Measurements from ENCODE around the gene NPAS3.
A peak's percentile ranks its signal among the peaks of the same experiment; 100 is the strongest.

The NPAS3 gene

DNA sequence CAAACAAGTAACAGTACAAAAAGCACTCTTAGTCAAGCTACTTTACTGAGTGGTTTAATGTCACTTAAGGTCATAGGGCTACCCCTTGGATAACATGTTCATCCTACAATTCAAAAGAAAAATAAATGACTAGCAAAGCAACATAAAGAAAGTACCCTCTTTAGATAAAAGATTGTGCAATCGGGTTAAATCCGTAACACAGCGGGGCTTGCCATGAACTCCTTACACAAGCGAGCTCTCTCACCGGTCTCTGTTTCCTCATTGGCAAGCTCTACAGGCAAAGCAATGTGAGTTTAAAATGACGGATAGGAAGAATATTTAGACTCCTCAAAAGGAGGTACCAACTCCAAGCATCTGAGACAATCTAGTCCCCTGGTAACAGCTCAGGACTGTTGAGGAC is 871.6 kb downstream of the NPAS3 start:
- peak in 2 of 3 donors; percentile 6 to 7 for DNase-seq

DNA sequence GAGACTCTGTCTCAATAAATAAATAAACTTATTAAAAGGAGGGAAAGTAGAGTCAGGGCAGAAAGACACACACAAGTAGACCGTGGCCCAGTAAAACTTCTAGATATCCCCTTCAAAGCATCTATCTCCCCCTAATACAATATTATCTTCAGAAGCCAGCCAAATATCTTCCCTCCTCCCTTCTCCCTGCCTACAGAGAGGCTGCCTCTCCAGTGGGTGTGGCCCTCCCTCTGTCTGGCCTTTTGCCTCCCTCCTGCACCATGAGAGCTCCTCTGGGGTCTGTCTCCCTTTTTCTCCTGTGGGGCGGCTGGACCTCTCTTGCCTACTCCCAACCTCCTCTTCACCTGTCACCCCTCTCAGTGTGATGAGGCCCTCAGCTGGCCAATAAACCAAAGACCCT is 873.0 kb downstream of the NPAS3 start:
- no peak for DNase-seq

DNA sequence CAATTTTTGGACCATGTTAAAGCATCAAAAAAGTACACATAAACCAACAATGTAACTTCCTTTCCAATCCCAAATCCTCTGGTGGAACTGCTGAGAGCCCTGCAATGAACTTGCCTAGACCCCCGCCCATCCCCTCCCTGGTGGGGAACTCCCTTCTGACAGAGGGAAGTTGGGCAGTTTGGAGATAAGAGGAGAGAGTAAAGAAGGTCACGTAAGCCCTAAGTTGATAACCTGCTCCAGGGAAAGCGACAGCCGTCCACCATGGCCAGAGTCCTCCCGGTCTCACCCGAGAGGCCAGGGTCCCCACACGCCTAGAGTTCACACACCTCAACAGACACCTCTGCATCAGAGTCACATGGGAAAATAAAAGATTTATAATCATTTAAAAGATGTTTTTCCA is 873.5 kb downstream of the NPAS3 start:
- no peak for DNase-seq

DNA sequence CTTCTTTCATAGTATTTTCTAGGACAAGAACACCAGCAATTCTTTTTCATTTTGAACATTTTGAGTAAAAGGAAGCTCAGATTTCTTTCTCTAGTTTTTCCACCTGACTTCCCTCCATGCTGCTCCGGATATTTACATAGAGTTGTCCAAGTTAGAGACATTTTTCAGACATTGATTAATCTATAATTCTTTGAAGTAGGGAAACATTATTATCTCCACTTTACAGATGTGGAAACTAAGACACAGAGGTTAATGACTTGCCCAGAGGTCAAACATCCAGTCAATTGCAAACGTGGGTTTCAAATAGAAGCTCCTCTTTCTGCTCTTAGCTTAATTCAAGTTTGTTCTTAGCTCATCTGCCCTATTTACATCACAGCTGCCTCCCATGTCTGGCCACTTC is 873.9 kb downstream of the NPAS3 start:
- DNase-seq = no peak

DNA sequence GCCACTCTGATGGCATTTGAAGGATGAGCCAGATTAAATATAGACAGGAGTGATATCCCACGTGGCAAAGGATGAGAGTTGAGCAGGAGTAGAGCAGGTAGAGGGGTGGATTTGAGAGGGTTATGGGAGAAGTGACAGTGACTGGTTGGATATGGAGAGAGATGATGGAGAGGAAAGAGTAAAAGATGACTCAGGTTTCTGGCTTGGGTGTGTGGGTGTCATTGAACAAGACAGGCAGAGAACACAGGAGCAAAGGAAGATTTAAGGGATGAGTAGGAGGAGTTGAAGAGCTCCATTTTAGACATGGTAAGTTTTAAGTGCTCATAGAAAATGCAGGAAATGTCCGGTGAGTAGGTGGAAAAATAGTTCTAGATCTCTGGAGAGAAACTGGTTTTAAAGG is 875.3 kb downstream of the NPAS3 start:
- no peak for DNase-seq

DNA sequence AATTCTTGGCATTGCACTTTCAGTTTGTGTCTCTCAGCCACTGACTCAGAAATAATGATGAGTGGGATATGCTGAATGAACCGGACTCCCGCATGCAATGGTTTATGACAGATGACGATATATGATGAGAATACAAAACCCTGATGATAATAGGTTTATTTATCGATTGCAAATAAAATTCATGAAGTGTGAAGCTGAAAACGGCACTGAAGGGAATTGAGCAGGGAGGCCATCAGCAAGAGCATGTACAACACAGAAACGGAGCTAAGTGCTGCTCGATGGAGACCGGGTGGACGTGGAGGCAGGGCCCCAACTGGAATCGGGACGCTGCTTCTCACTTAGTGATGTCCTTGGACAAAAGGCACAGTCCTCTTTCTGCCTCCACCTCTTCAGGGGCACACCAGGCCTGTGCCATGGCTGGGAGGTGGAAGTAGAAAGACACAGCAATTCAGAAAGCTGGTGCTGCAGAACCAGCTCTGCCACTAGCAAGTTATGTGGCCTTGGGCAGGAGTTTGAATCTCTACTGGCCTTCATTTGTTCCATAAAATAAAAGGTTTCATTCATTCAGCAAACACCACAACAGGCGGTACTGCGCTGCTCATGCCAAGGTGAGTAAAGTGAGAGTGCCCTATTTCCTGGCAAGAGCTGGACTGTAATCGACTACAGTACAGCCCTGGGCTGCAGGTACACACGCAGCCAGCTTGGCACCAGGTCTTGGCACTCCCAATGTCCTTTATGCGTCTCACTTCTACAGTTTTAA is 895.2 kb downstream of the NPAS3 start:
- DNase-seq = no peak

DNA sequence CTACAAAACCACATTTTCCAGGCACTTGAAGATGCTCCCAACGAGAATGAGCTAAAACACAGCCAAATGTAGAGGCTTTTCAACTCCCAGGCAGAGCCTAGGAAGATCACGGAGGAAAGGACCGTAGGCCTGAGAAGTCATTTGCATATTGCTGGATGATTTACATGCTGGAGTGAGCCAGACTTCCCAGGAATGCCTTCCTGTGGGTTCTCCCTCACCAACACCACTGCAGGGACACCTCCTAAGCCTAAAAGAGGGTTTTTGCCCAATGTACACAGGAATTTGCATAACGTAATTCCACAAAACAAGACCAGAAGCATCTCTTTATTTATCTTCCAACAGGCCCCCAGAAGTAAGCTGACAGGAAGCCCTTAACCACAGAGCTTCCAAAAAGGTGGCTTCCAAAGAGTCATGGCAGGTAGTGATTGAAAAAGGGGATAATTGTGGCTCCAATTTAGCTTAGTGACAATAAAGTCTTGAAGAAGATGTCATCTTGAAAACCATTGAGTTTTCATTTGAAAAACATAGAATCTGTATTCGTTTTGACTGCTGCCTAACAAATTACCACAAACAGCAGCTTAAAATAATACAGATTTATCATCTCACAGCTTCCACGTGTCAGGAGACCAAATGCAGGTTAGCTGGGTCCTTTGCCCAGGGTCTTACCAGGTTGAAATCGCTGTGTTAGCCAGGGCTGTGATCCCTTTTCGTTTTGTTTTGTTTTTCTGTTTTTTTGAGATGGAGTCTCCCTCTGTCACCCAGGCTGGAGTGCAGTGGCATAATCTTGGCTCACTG is 896.0 kb downstream of the NPAS3 start:
- no peak for DNase-seq

DNA sequence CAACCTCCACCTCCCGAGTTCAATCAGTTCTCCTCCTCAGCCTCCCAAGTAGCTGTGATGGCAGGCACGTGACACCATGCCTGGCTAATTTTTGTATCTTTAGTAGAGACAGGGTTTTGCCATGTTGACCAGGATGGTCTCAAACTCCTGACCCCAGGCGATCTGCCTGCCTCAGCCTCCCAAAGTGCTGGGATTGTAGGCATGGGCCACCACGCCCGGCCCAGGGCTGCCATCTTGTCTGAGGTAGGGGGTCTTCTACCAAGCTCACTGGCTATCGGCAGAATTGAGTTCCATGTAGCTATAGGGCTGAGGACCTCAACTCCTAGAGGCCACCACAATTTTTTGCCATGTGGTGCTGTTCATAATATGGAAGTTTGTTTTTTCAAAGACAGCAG is 896.6 kb downstream of the NPAS3 start:
- no peak for DNase-seq

DNA sequence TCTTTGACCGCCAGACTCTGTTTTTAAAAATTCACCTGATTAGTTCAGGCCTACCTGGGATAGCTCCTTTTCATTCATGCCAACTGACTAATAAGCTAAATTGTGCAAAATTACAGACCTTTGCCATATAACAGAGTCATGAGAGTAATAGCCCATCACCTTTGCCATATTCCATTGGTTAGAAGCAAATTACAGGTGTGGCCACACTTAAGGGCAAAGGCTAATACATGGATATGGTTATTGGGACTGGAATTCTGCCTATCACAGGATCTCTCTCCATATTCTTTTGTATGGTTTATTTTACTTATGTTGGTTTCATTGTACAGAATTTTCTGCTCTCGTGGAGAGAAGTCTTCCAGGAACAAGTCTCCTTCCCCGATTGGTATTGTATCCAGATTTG is 897.0 kb downstream of the NPAS3 start:
- no peak for DNase-seq

DNA sequence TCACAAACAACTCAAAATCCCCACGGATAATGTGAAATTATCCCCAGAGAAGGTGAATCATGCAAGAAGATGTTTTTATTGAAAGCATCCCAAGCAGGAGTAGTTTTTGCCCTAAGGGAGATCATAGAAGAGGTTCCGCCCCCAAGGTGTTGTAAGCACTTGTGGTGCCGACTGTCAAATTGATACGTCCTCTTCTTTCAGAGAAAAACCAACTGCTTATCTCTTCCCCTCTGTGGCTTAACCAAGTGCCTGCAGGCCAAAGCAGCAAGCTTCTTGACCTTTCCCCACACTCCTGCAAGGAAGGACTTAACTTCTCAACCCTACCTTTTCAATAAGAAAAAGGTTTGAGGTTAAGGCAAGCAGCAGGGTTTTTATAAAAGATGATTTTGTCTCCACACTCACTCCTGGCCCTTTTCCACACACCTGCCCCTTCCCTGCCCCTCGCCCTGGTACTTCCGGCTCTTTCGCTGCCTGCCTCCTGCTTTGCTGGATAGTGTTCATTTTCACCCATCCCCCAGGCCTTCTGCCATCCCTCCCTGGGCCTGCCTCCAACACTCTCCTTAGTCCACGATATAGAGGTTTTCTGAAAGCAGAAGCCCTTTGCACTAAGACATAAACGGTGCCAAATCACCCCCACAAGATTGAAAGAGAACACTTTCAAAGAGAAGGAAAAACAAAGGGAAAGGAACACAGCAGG is 897.7 kb downstream of the NPAS3 start:
- DNase-seq = no peak

DNA sequence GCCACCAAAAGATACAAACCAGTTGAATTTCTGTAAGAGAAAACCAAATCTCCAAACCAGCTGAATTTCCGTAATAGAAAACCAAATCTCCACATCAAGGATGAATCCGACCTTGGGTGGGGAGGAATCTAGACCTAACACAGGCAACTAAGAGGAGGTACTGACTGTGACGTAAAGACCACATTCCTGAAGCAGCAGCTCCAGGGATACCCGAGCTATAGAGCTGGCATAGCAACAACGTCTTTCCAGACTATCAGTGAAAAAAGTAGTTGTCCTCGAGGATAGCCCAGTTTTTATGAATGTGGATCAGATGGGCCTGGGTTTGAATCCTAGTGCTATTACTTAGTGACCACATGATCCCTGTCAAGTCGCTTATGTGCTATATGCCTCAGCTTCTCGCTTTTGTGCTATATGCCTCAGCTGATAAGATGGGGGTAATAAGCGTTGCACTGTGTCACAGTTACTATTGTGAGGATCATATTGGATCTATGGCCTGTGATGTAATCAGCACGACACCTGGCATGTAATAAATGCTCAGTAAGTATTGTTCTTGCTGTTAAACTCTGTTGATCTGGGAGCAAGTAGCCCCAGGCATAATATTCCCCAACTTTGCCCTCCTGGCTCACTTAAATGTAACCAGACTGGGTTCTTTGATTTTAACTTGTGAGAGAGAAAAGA is 898.4 kb downstream of the NPAS3 start:
- no peak for DNase-seq

DNA sequence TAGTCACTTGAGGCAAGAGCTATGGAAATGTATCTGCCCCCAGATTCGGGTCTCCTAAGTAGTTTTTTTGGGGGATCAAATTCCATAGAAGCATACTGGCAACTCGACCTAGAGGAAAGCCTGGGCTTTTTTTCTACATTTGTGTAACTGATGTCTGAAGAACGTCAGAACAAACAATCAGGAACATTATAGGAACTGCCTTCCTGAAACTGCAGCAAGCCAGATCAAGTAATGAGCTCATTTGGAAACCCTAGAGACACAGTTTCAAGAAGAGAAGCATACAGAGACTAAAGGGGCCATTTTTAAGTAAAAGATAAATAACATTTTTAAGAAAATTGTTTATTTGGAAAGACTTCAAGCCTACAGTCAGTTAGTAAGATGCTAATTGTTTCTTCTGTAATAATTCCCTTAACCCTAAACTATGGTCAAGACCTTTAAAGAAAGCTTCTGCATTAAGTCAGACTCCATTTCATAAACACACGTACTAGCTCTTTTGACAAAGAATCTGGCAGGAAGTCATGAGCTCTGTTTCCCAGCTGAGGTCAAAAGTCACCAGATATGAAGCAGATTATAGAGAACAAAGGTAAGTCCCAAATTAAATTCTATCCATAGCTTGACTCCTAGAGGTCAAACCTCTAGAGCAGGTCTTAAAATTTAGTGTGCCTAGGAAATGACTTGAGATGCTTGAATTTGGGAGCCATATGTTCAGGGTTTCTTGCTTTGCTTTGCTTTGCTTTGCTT is 899.4 kb downstream of the NPAS3 start:
- no peak for DNase-seq

DNA sequence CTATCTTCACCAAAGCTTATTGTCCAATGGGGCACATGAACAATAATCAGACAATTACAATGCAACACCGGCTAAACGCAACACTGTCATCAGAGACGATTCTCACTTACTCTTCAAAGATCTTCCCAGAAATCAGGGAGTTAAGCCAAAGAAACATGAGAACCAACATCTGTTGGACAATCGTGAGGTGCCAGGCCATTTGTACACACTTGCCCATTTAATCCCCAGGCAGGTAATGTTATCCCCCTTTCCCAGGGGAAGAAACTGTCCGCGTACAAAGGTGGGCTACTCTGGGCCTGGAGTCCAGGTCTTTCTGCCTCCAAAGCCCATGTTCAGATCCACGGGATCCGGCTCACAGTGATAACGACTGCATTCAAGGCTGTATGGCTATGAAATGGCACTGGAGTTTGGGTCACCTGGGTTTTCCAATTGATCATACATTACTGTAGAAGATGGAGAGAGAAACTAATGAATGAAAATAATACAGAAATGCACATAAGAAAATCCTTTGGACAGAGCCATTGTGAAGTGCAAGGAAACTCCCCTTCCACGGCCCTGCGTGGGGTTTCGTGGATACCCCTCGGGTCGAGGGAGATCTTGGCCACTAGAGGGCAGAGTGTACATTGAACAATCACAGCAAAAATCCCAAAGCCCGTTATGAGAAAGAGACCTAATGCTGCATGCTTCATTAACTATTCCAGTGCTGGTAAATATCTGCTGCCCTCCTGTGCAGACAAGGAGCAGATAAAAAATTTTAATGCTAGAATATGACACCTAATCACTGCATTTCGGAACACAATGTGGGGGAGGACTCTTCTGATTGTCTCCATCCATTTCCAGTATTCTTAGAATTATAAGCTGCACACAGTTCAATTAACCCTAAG is 900.8 kb downstream of the NPAS3 start:
- DNase-seq = peak; percentile 60 to 83 (median 79)

DNA sequence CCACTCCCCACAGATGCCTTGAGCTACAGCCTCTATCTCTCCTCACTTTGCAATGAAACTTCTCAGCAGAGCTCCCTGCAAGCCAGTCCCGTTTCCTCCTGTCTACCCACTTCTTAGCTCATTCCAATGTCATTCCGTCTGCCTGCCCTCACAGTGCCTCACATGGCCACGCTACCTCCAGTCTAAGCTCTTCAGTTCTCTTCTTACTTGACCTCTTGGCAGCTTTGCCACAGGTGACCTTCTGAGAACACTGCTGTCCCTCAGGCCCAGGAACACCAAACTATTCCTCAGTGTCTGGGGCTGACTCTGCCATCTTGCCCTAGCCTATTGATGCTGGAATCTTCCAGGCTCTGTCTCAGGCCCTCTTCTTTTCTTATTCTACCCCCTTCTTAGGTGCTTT is 902.1 kb downstream of the NPAS3 start:
- DNase-seq = no peak

DNA sequence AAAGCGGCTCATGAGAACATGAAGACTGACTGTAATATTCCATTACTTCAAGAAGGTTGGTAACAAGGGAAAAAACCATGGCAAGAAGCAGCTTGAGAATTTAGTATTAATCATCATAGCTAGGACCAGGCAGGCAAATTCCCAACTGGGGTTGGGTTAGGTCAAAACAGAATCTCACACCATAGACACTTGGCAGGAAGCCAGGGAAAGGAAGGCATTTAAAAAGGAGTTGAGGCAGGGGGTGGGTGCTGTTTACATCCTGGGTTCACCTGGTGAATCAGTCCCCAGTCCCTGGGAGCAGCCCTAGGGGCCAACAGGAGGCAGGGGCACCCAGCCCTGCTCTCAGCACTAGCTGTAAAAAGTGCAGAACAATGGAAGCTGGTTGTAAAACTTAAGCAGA is 903.6 kb downstream of the NPAS3 start:
- DNase-seq = no peak

DNA sequence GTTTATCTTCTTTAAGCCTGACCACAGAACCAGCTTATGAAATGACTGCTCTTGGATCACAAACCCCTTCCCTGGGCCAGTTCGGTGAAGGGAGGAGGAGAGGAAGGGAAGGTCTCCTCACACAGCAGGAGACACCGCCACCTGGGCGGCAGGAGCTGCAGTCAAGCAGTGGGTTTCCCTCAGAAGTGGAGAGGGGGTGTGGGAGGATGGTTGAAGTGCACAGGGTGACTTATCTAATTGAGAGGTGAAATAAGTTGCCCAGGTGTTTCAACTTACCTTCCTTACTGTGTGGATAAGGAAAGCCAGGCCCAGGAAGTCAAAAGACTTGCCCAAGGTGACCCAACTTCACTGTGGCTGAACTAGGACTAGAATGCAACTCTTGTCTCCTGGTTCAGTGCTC is 905.4 kb downstream of the NPAS3 start:
- no peak for DNase-seq

DNA sequence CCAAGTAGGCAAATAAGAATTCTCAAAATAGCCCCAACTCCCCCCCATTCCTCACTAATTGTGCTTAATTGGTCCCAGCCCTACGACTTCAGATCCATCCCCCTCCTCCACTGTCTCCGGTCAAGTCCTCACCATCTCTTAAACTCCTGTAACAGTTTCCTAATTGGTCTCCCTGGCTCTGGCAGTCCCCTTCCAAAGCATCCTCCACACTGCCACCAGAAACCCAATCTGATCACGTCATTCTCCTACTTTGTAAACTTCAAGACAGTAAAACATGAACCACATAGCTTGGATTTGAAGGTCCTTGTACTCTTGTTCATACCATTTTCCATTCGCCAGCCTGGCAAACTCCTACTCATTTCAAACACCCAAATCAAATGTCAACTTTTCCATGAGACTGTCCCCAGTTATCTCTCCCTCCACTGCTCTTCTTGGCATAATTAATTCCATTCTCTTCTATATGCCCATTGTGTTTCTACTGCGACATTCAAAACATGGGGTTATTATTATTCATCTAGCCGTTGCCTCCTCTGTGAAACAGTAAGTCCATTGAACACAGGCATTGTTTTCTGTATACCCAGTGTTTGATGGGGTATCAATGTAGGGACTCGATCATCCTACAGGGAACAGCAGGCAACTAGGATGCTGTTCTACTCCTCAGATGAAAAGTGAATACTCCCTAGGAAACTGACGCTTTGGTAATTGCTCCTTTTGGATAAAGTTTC is 907.6 kb downstream of the NPAS3 start:
- DNase-seq = no peak

DNA sequence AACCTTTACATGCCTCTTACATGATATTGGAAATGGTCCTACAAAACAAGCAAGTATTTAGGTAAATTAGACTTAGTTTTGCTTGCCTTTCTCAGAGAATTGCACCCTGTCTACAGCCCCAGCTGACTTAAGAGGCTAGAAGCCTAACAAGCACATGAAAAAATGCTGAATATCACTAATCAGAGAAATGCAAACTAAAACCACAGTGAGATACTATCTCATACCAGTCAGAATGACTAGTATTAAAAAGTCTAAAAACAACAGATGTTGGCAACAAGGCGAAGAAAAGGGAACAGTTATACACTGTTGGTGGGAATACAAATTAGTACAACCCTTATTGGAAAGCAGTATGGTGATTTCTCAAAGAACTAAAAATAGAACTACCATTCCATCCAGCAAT is 908.4 kb downstream of the NPAS3 start:
- DNase-seq = no peak

DNA sequence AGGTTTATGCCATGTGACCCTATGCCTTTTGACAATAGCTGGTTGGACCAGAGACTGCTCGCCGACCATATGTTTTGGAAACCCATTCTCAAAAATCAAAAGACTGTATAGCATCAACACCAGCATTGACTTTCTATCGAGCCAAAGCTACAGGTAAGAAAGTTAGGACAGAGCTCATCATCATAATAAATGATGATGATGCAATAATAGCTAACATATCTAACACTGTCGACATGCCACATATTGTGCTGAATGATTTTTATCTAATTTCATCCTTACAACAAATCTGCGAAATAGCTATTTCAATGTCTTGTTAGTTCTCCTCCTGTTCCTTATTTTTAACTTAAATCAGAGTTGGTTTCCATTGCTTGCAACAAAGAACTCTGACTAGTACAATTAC is 909.3 kb downstream of the NPAS3 start:
- DNase-seq = no peak

DNA sequence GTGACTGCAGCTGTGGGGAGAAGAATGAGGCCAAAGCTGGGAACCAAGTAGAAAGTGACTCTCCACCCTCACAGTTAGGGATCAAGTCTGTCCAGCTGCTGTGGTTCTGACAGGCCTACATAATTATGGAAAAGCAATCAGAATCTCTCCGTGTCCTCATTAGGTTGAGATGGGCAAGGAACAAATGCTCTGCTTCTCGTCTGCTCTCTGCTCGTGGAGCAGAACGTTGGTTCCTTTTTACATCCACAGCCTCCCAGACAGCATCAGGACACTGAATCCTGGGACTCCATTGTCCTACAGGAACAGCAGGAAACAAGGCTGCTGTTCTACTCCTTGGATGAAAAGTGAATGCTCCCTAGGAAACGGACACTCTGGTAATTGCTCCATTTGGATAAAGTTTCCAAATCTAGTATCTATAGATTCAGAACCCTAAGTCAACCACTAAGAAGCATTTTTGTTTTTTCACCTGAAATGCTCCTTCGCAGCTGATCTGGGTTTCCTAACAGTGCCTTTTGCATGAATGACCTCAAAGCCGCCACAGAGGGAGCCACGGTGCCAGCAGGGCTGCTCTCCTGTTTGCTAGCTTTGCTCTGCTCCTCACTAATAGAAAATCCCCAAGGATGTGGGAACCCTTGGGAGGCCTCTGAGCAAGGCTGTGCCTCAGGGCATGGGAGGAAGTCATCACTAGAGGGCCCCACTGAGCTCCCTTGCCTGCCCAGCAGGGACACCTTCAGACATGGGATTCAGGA is 910.2 kb downstream of the NPAS3 start:
- DNase-seq = peak; percentile 50 to 66 (median 53)
